Smooth muscle cell of the coronary artery (primary cell): ENCODE measurements around the gene PRAF2. TPM values are rescaled to one million over a fixed set of nuclear protein-coding genes. Genes with fewer than 3 reads are reported as not detected.

Source experiments
- total RNA-seq: library from RNA; depleted of rRNA; stranded (reverse); fragments of >200 nt; gene quantifications from 2 replicates; pipeline ENCODE4 v1.2.3, GENCODE V29; 2014; ENCODE audit warnings: low replicate concordance

Gene PRAF2
- 5.9 and 7.7 TPM in 2 replicates for total RNA-seq

DNA sequence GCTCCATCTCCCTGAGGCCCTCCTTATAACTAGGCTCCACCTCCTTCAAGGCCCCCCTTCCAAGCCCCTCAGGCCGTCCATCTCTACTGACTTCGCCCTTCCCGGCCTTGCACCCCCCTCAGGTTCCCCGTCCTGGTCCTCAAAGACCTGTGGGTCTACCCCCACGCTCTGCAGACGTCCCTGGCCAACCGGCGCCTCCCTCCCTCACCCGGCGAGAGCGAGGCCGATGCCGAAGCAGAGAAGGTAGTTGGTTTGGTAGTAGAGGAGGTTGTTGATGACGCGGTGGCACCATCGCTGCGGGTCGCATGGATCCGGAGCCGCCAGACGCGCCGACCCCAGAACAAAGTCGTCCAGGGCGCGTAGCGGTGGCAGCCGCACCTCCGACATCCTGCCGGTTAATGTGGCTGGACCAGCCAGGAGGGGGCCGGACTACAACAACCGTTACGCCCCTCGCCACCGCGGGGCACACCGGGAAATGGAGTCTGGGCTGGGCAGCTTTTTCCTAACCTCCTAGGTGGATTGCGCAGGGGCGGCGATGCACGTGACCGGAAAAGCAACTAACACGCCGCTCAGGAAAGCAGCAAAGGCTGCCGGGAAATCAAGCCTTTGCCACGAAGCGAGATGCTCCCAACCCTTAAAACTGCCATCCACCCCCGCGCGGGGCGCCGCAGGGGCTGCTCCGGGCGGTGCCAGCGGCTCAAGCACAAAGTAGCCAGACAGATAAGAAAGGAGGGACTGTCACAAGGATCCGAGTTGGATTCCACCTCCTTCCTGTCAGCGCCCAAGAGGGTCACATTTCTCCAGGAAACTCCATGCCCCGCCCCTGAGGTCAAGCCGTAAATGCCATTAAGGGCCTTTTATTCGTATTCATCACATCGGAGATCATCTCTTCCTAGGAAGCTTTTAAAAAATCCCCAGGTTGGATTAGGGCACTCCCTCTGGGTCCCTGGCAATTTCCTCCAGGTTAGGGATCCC, at the start of gene PRAF2:
Gene PRAF2 (minus strand): TSS at position 402 of the 975 bp plus-strand sequence. CDS start 15 bp downstream, at position 387.

GRCh38 chrX:49079489-49080428, 6.0 kb upstream of the PRAF2 start, which contains the start of gene WDR45:
WDR45 (minus strand) TSS chrX:49079887; CDS start chrX:49078095, 1,792 bp downstream.

GRCh38 chrX:49058794-49059193, 15.0 kb downstream of the PRAF2 start, which contains the start of gene CCDC120:
CCDC120 (plus strand) TSS chrX:49058999; CDS start chrX:49062042, 3,043 bp downstream.

DNA sequence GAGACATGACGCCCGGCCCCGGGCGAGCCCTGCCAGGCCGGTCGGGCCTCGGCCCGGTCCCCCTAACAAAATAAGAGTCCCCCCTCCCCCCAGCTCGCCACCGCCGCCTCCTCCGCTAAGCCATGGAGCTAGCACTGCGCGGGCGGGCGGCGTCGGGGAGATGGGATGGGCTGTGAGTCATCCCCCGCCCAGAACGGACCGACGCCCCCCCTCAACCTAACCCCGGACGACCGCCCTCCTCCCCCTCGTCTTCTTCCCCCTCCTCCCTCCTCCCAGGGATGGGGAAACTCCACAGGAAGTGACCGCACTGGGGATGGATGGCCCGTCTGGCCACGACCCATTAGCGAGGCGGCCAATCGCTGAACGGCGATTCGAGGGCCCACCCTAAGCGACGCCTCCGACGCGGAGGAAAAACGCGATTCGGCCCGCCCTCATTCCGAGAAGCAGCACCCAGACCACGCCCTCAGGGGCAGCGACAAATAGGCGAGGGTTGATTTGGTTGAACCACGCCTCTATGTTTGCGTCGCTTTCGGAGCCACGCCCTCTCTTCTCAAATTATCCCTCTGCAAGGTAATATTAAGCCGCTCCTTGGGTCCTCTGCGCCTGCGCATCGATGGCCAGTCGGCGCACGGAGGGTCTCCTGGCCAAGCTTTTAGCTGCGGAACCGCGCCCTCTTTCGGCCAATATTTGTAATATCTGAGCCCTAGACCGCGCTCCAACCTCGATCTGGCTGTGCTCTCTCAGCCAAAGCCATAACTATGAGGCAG, 30.4 kb downstream of the PRAF2 start, which contains the start of gene TFE3:
Gene TFE3 (minus strand): TSS at position 138 of the 767 bp plus-strand sequence. CDS start 131 bp downstream, at position 7.

Other genes with a start within 250 kb of the PRAF2 start
- not detected in 2 replicates for gene ERAS, start 247.5 kb downstream of the PRAF2 start, total RNA-seq
- 0.15 and 0.23 TPM in 2 replicates for gene PCSK1N, start 238.4 kb downstream of the PRAF2 start, total RNA-seq
- gene TIMM17B, start 176.2 kb downstream of the PRAF2 start, total RNA-seq, result 9.0 and 34.8 TPM in 2 replicates
- 77.9 and 169 TPM in 2 replicates for gene PQBP1, start 176.1 kb downstream of the PRAF2 start, total RNA-seq
- 7.8 and 17.3 TPM in 2 replicates for gene SLC35A2, start 162.4 kb downstream of the PRAF2 start, total RNA-seq
- gene PIM2, start 155.0 kb downstream of the PRAF2 start, total RNA-seq, result 2.3 and 3.0 TPM in 2 replicates
- 33.3 and 34.9 TPM in 2 replicates for gene OTUD5, start 116.4 kb downstream of the PRAF2 start, total RNA-seq
- 0.45 and 0.59 TPM in 2 replicates for gene KCND1, start 102.2 kb downstream of the PRAF2 start, total RNA-seq
- 27.9 and 28.1 TPM in 2 replicates for gene GRIPAP1, start 71.7 kb downstream of the PRAF2 start, total RNA-seq
- gene TFE3, start 30.6 kb downstream of the PRAF2 start, total RNA-seq, result 19.7 and 47.7 TPM in 2 replicates
- under 0.01 and 0.38 TPM in 2 replicates for gene CCDC120, start 15.0 kb downstream of the PRAF2 start, total RNA-seq
- 35.6 and 46.3 TPM in 2 replicates for gene WDR45, start 5.9 kb upstream of the PRAF2 start, total RNA-seq
- gene GPKOW, start 49.7 kb upstream of the PRAF2 start, total RNA-seq, result 15.3 and 21.6 TPM in 2 replicates
- gene MAGIX, start 88.8 kb upstream of the PRAF2 start, total RNA-seq, result 0.82 and 1.7 TPM in 2 replicates
- gene PLP2, start 97.9 kb upstream of the PRAF2 start, total RNA-seq, result 15.9 and 17.5 TPM in 2 replicates
- gene PRICKLE3, start 112.4 kb upstream of the PRAF2 start, total RNA-seq, result 3.0 and 4.1 TPM in 2 replicates
- 0.08 and 0.12 TPM in 2 replicates for gene SYP, start 126.2 kb upstream of the PRAF2 start, total RNA-seq
- gene CACNA1F, start 159.3 kb upstream of the PRAF2 start, total RNA-seq, result not detected in 2 replicates
- 6.2 and 7.6 TPM in 2 replicates for gene CCDC22, start 161.5 kb upstream of the PRAF2 start, total RNA-seq
- gene FOXP3, start 190.7 kb upstream of the PRAF2 start, total RNA-seq, result not detected in 2 replicates
- gene PPP1R3F, start 195.8 kb upstream of the PRAF2 start, total RNA-seq, result 4.4 and 16.7 TPM in 2 replicates
- not detected in 2 replicates for gene GAGE10, start 229.6 kb upstream of the PRAF2 start, total RNA-seq
- gene GAGE12J, start 248.0 kb upstream of the PRAF2 start, total RNA-seq, result not detected in 2 replicates